Activated T-cell treated with anti-CD3 and anti-CD28 coated beads for 1 hour (primary cell): ENCODE data around the gene PLAAT3.
A peak's percentile ranks its signal among the peaks of the same experiment; 100 is the strongest.
"Not testable (repeated sequence)": the region's sequence is repeated elsewhere in the genome, so short reads cannot be mapped to it uniquely, and the experiment has no call there.

ENCODE experiments used
- DNase-seq: peaks from one replicate; pipeline ENCODE4 v3.0.0-alpha.2; 2020; ENCODE audit warnings: low read depth

Gene PLAAT3

DNA sequence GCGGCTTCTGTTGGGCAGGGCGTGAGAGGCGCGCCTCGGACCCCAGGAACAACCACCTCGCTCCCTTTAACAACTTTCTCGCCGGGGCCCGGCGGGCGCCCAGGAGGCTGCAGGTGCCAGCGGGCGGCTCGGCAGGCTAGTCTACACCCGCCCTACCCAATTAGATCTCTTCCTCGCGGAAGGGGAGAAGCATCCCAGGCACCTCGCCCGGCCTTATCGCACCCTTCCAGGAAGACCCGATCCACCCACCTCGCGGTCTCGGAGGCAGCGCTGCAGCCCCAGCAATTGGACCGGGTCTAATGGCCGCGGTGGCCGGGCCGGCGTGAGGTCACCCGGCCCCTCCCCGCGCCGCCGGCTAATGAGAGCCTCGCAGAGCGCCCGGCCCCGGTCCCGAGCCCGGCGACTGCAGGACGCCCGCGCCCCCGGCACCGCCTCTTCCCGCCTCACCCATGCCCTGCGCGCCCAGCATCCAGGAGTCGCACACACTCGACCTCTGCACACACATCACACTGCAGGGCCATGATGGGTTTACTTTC is at the start of gene PLAAT3:
Gene PLAAT3 (minus strand): TSS at position 298 of the 536 bp plus-strand sequence. CDS start 419 bp downstream, outside the sequence.
- peak; percentile 11 for DNase-seq

- no peak for DNase-seq
Measured at GRCh38 chr11:63663809-63664208, 49.6 kb upstream of the PLAAT3 start.

DNA sequence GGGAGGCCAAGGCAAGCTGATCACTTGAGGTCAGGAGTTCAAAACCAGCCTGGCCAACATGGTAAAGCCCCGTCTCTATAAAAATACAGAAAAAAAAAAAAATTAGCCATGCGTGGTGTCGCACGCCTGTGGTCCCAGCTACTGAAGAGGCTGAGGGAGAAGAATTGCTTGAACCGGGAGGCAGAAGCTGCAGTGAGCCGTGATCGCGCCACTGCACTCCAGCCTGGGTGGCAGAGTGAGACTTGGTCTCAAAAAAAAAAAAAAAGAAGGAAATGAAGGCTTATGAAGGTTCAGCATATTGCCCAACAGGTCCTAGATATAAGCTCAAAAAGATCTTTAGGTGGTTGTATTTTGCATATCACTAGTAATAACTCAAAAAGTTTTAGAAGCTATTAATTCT is 46.7 kb upstream of the PLAAT3 start:
- DNase-seq: no peak

- DNase-seq: no peak
Measured at GRCh38 chr11:63652671-63653070, 38.4 kb upstream of the PLAAT3 start.

- DNase-seq: no peak
Measured at GRCh38 chr11:63643205-63643604, 29.0 kb upstream of the PLAAT3 start.

- no peak for DNase-seq
Measured at GRCh38 chr11:63641727-63642126, 27.5 kb upstream of the PLAAT3 start.

DNA sequence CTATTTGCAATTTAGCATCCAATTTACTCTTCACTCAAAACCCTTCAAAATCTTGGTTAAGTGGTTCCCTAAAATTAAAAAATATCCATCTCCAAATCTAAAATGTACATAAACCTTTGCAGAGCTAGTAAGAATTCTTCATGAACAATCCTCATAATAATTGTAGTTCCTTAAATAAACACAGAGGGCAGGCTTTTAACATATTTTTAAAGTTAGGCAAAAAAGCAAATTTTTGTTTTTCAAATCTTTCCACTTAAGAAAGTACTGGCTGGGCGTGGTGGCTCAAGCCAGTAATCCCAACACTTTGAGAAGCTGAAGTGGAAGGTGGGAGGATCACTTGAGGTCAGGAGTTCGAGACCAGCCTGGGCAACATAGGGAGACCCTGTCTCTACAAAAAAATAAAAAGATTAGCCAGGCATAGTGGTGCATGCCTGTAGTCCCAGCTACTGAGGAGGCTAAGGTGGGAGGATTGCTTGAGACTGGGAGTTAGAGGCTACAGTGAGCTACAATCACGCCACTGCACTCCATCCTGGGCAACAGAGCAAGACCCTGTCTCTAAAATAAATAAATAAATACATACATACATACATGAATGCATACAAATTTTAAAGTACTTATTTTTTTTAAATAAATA is 25.1 kb upstream of the PLAAT3 start:
- no peak for DNase-seq

DNA sequence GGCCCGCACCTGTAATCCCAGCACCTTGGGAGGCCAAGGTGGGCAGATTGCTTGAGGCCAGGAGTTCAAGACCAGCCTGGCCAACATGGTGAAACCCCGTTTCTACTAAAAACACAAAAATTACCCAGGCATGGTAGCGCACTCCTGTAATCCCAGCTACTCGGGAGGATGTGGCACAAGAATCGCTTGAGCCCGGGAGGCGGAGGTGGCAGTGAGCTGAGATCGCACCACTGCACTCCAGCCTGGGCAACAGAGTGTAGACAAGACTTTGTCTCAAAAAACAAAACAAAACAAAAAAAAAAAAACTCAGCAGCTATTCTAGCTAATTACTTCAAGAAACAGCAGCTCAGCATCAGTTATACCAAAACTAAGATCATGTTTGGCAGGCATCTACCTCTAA is 24.2 kb upstream of the PLAAT3 start:
- DNase-seq: not testable (repeated sequence)

GRCh38 chr11:63635762-63636465 is 21.7 kb upstream of the PLAAT3 start:
- peak; percentile 62 for DNase-seq

DNA sequence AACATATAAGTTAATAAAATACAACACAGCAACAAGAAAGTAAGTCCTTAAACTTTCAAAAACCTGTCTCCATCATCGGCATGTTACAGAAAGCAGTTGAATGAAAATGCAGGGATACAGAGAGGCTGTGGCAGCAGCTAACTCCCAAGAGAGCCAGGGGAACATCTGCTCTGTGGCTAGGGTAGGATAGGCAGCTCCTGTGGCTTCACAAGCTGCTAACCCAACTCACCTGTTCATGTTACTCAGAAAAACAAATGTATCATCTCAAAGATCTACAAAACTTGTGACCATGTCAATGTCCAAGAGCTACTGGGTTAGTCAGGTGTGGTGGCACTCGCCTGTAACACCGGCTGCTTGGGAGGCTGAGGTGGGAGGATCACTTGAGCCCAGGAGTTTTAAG is 15.2 kb upstream of the PLAAT3 start:
- DNase-seq: no peak

DNA sequence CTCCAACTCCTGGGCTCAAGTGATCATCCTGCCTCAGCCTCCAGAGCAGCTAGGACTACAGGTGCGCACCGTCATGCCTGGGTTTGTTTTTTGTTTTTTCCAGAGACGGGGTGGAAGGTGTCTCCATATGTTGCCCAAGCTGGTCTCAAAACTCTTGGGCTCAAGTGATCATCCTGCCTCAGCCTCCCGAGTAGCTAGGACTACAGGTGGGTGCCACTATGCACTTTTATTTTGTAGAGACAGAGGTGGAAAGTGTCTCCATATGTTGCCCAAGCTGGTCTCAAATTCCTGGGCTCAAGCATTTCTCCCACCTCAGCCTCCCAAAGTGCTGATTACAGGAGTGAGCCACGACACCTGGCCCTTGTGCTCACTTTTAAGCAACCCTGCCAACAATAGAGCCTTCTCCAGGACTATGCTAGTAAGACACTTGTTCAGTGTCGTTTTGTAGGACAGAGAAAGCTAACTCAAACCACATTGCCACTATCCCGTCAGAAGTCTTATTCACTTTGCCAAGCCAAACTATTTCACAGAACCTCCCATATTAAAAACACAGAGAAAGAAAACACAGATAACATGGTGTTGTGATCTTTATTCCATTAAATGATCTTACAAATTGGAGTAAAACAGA is 9.4 kb upstream of the PLAAT3 start:
- no peak for DNase-seq

DNA sequence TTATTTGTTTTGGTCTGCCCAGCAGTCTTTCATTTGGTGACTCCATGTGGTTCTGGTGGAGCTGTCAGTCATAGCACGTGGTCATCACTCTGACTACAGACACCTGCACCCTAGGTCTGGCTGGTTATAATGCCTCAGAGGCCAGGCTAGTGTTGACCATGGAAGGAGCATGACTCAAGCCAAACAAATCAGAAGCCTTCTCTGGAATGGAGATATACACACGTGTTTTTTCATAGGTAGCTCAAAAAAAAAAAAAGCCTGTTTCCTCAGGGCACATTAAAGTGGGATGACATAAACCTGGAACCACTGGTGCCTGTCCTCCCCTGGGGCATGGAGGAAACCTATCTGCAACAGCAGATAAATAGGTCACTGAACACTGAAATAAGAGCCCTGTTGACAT is 8.1 kb upstream of the PLAAT3 start:
- DNase-seq: no peak

DNA sequence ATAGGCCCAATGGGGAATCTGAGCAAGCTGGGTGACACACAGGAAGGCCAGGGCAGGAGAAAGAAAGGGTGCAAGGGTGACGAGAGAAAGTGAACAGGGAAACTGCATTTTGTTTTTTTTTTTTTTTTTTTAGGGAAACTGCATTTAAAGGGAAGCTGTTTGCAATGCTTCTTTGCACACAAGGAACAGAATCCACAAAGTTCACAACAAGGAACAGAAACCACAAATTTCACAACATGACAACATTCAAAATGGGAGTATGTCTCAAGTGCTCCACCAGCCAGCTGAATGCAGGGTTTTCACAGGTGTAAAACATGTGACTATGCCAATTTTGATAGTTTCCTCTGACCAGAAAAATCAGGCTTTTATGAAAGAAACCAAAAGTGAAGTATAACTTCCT is 6.8 kb upstream of the PLAAT3 start:
- no peak for DNase-seq

DNA sequence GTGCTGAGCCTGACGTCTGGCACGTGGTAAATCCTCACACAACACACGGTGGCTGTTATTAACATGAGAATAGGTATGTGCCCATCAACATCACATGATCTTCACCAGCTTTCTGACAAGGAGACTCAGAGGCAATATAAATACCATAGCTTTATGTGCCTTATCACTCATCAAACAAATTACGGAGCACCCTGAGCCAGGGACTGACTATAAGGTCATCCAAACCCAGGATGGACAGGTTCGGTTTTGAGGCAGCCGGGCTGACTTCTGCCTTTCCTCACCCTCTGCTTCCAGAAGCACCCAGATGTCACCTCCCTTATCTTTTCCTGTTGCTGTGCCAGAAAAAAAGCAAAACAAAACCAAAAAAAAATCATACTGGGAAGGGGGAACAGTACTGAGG is 5.7 kb upstream of the PLAAT3 start:
- no peak for DNase-seq

GRCh38 chr11:63617686-63618085 is 3.5 kb upstream of the PLAAT3 start:
- not testable (repeated sequence) for DNase-seq

DNA sequence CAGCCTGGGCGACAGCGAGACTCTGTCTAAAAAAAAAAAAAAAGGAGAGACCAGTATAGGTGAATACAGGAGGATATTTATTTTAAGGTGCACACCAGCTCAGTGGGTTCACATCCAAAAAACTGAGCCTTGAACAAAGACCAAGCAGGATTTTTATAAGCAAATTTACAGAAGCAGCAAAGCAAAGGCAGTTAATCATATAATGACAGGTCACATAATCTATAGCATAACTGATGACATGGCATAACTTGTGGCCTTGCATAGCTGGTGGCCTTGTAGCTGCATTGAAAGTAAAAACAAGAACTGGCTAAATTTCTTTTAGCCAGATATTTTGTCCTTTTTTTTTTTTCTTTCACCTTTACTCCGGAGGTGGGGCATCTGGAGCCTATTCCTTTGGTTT is 2.7 kb upstream of the PLAAT3 start:
- DNase-seq: no peak

GRCh38 chr11:63613517-63614135 is 607 bp downstream of the PLAAT3 start:
- peak; percentile 22 for DNase-seq

DNA sequence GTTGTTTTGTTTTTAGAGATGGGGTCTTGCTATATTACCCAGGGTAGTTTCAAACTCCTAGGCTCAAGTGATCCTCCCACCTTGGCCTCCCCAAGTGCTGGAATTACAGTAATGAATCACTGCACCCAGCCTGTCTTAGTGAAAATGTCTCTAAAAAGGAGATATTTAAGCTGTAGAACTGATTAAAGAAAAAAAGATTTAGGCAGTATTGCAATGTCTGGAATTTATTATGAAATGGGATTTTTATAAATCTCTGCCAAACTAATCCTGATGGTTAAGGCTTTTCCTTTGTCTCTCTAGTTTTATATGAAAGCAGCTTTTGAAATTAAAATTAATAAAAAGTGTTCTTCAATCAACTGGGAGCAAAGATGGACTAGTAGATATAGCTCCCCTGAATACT is 2.1 kb downstream of the PLAAT3 start:
- no peak for DNase-seq

- DNase-seq: no peak
Measured at GRCh38 chr11:63611395-63611747, 2.9 kb downstream of the PLAAT3 start.

DNA sequence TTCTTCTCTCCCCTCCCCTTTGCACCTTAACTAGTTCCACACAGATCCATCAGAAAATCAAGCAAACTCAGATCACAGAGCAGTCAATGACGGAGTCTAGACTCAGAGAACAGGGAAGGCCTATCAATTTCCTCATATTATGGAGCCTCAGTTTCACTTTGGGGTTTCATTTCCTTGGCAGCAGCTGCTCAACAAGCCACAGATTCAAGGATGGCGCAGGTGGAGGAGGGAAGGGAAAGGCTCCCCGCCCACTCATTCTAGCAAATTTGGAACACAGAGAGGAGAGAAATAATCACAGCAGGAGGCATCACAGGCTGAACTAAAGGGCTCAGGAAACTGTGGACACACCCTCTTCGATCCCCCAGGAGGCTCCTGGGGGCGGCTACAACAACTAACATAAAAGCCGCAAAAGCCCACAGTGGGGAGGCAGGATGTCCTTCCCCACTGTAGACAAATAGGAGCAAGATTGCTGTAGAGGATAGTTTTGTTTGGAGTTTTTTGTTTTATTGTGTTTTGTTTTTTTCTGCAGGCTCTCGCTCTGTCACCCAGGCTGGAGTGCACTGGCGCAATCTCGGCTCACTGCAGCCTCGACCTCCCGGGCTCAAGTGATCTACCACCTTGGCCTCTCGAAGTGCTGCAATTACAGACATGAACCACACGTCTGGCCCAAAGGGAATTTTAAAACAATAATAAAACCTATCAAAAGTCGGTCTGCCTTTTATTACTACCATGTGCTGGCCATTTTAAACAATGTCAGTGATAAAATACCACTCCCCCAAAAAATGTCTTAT is 3.4 kb downstream of the PLAAT3 start:
- DNase-seq: no peak

GRCh38 chr11:63609971-63610580 is 4.2 kb downstream of the PLAAT3 start:
- DNase-seq: no peak

GRCh38 chr11:63609536-63609935 is 4.7 kb downstream of the PLAAT3 start:
- DNase-seq: no peak
